RWPE2 (cell line): ENCODE measurements around the gene RASSF7.

ENCODE experiments used
- ATAC-seq: fragments of 200-7000 bp; cut with Tn5 transposase; 3 replicates; pipeline ENCODE4 v1.9.1; 2021; ENCODE audit warnings: low read depth
- DNase-seq: peaks from one replicate; pipeline ENCODE4 v3.0.0-alpha.2; 2020; ENCODE audit warnings: low spot score
- H3K27ac ChIP-seq: fragments of 450-650 bp; 2 replicates; pipeline ENCODE4 v1.5.1; 2017; ENCODE audit warnings: mild to moderate bottlenecking; ENCODE audit not compliant: poor library complexity, severe bottlenecking
- H3K27me3 ChIP-seq: fragments of 250-450 bp; sonication (Bioruptor Pico); 2 replicates; pipeline ENCODE4 v1.5.1; 2021; ENCODE audit warnings: mild to moderate bottlenecking, moderate library complexity; ENCODE audit not compliant: insufficient read depth, poor library complexity, severe bottlenecking
- H3K36me3 ChIP-seq: fragments of 250-450 bp; sonication (Bioruptor Pico); 2 replicates; pipeline ENCODE4 v1.5.1; 2020; ENCODE audit warnings: low read depth, mild to moderate bottlenecking, moderate library complexity
- H3K4me1 ChIP-seq: fragments of 250-450 bp; sonication (Bioruptor Pico); 2 replicates; pipeline ENCODE4 v1.5.1; 2021; ENCODE audit warnings: mild to moderate bottlenecking, moderate library complexity; ENCODE audit not compliant: insufficient read depth, poor library complexity, severe bottlenecking
- H3K4me3 ChIP-seq: fragments of 250-450 bp; sonication (Bioruptor Pico); 2 replicates; pipeline ENCODE4 v1.5.1; 2021; ENCODE audit warnings: mild to moderate bottlenecking, moderate library complexity; ENCODE audit not compliant: severe bottlenecking
- H3K9me3 ChIP-seq: fragments of 250-450 bp; sonication (Bioruptor Pico); 2 replicates; pipeline ENCODE4 v1.5.1; 2021; ENCODE audit warnings: mild to moderate bottlenecking, moderate library complexity; ENCODE audit not compliant: severe bottlenecking
- CTCF ChIP-seq: fragments of 450-650 bp; IDR thresholded peaks from one replicate; pipeline ENCODE4 v1.5.1; 2017; ENCODE audit warnings: mild to moderate bottlenecking, moderate library complexity; ENCODE audit not compliant: poor library complexity, severe bottlenecking

The RASSF7 gene

DNA sequence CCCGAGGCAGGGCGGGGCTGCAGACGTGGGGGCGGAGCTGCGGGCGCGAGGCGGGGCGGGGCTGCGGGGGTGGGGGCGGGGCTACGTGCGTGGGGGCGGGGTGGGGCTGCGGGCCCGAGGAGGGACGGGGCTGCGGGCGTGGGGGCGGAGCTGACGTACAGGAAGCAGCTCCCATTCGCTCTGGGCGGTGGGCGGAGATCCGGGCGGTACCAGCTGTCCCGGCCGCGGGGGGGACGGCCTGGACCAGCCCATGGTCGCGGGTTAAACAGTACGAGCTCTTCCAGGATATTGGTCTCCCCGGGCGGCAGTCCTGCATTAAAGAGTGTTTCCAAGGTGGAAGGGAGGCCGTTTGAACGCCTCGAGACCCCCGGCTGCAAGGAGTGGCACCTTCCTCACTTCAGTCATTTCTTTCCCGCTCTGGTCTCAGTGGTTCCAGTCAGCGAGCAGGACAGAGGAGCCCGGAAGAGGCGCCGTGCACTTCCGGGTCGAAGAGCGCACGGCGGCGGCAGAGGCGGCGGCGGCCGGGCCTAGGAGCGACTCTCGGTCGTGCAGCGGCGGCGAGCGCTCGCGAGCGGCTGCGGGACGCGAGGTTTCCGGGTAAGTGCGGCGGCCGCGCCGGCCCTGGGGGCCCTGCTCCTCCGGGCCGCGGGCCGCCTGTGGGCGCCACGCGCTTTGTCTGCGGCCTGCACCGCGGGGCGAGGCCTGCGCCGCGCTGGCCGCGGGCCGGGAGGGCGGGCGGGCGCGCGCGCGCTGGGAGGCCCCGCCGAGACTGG lies 15.4 kb downstream of the RASSF7 start, which contains the start of gene PHRF1:
Gene PHRF1 (plus strand): TSS at position 475 of the 773 bp plus-strand sequence. CDS start 5,043 bp downstream, outside the sequence.
- H3K27ac ChIP-seq, result peak within 1 kb of the TSS; percentile 77
- peaks cover 15% of the 10 kb centered on the region for H3K4me1 ChIP-seq
- TF ChIP-seq CTCF, result no peak
- peaks cover 18% of the 10 kb centered on the region for H3K36me3 ChIP-seq
- no peaks in the 10 kb centered on the region for H3K9me3 ChIP-seq
- peak within 1 kb of the TSS; percentile 65 for H3K4me3 ChIP-seq
- no peaks in the 10 kb centered on the region for H3K27me3 ChIP-seq
- ATAC-seq (peak; percentile 85), DNase-seq (peak; percentile 96)

DNA sequence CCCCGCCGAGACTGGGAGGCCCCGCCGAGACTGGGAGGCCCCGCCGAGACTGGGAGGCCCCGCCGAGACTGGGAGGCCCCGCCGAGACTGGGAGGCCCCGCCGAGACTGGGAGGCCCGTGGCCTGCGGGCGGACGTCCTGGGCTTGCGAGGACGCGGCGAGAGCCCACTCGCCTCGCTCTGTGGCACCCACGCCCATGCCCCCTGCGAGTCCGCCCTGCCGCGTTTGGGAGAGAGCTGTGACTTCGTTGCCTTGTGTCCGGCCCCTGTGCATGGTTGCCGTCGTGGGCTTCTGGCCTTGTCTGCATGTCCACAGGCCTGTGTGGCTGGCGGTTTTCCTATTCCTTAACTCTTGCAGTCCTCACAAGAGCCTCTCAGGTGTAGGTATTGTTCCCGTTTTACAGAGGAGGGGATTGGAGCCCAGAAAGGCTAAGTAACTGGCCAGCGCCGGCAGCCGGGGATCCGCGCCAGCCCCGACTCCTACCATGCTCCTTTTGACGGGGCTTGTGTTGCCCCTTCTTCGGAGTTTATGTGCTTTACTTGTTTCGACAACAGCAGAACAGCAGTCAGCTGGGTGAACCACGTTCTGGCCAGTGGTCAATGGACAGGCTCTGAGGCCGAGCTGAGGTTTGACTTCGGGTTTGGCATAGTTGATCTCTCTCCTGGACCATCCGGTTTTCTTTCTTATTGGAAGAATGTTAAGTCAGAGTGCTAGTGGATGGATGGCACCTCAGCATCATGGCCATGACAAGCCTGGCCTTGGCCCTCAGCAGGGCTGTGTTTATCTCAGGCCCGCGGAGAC lies 16.2 kb downstream of the RASSF7 start:
- DNase-seq (no peak), ATAC-seq (no peak)
- Histone ChIP-seq H3K27ac (peak overlapping the region; percentile 77), H3K36me3 (peaks cover 27% of the 10 kb centered on the region), H3K27me3 (no peaks in the 10 kb centered on the region), H3K4me1 (peaks cover 15% of the 10 kb centered on the region), H3K4me3 (peak overlapping the region; percentile 65), H3K9me3 (no peaks in the 10 kb centered on the region)
- no peak for TF ChIP-seq CTCF

- Histone ChIP-seq H3K27me3 (no peaks in the 10 kb centered on the region), H3K36me3 (peaks cover 32% of the 10 kb centered on the region), H3K27ac (no peak overlapping the region), H3K4me1 (peaks cover 15% of the 10 kb centered on the region), H3K4me3 (peak overlapping the region; percentile 65), H3K9me3 (no peaks in the 10 kb centered on the region)
- TF ChIP-seq CTCF, result no peak
- ATAC-seq, result no peak
- DNase-seq, result no peak
Observed at GRCh38 chr11:577611-577894, 16.8 kb downstream of the RASSF7 start.

- Histone ChIP-seq H3K27ac (no peak overlapping the region), H3K27me3 (no peaks in the 10 kb centered on the region), H3K4me3 (no peak overlapping the region), H3K36me3 (peaks cover 41% of the 10 kb centered on the region), H3K4me1 (peaks cover 15% of the 10 kb centered on the region), H3K9me3 (no peaks in the 10 kb centered on the region)
- TF ChIP-seq CTCF, result no peak
- DNase-seq (no peak), ATAC-seq (no peak)
Observed at GRCh38 chr11:578276-579035, 17.7 kb downstream of the RASSF7 start.
